PC-3 (cell line): ENCODE measurements around the gene CRYL1.

ENCODE experiments used
- EZH2 ChIP-seq: fragments of 300-600 bp; sonication (generic); IDR thresholded peaks from one replicate; pipeline ENCODE4 v1.6.1; 2017; ENCODE audit warnings: antibody characterized with exemption, mild to moderate bottlenecking, low read length; ENCODE audit not compliant: unreplicated experiment
- EZH2phosphoT487 ChIP-seq: fragments of 300-600 bp; sonication (generic); IDR thresholded peaks from 2 replicates; pipeline ENCODE4 v1.6.1; 2018; ENCODE audit warnings: mild to moderate bottlenecking, antibody characterized with exemption, low read length, borderline replicate concordance
- TF ChIP-seq, protein P1 (sequence below): fragments of 300-600 bp; sonication (generic); conservative IDR thresholded peaks from 2 replicates; pipeline ENCODE4 v1.5.1; 2017; ENCODE audit warnings: antibody characterized with exemption, low read depth, mild to moderate bottlenecking, low read length

DNA sequence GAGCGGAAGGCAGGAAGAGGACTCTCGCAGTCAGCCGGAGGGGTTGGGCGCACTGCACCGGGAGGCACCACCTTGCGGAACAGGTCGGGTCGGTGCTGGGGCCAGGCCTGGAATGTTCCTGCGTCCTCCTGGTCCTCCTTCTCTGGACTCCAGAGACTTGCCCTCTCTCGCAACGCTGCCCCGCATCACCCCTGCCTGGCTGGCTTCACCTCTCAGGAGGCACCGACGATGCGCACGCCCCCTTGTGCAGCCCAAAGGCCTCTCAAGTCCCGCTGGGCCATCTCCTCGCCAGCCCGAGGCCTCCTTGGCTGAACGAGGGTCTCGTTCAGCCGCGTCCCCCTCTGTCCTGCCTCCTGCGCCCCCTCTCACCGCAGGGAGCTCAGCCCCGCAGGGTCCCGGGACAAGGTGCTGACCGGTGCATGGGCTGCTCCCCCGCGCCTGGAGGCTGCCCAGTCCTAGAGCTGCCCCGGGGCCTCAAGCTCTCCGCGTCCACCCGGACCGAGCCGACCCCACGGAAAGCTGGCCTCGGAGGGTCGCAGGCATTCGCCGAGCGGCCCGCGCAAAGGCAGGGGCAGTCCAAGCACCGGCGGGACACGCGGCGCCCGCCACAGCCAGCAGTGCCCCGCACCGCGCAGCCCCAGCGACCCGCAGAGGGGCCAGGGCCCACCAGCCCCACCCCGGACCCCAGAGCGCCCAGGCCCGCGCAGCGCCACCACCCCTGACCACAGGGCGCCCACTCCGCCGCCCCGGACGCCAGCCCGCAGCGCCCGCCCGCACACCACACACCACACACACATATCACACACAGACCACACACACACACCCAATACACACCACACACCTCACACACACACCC lies 133.8 kb downstream of the CRYL1 start:
- no peak for TF ChIP-seq EZH2
- TF ChIP-seq, protein P1, sequence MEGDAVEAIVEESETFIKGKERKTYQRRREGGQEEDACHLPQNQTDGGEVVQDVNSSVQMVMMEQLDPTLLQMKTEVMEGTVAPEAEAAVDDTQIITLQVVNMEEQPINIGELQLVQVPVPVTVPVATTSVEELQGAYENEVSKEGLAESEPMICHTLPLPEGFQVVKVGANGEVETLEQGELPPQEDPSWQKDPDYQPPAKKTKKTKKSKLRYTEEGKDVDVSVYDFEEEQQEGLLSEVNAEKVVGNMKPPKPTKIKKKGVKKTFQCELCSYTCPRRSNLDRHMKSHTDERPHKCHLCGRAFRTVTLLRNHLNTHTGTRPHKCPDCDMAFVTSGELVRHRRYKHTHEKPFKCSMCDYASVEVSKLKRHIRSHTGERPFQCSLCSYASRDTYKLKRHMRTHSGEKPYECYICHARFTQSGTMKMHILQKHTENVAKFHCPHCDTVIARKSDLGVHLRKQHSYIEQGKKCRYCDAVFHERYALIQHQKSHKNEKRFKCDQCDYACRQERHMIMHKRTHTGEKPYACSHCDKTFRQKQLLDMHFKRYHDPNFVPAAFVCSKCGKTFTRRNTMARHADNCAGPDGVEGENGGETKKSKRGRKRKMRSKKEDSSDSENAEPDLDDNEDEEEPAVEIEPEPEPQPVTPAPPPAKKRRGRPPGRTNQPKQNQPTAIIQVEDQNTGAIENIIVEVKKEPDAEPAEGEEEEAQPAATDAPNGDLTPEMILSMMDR = no peak
- TF ChIP-seq EZH2phosphoT487 = no peak
